ENCODE results near the gene MLH1. TPM values are rescaled to one million over a fixed set of nuclear protein-coding genes. Genes with fewer than 3 reads are reported as not detected.

Gene MLH1
- total RNA-seq, 1 experiment from 2014 or later = 28.5 TPM

DNA sequence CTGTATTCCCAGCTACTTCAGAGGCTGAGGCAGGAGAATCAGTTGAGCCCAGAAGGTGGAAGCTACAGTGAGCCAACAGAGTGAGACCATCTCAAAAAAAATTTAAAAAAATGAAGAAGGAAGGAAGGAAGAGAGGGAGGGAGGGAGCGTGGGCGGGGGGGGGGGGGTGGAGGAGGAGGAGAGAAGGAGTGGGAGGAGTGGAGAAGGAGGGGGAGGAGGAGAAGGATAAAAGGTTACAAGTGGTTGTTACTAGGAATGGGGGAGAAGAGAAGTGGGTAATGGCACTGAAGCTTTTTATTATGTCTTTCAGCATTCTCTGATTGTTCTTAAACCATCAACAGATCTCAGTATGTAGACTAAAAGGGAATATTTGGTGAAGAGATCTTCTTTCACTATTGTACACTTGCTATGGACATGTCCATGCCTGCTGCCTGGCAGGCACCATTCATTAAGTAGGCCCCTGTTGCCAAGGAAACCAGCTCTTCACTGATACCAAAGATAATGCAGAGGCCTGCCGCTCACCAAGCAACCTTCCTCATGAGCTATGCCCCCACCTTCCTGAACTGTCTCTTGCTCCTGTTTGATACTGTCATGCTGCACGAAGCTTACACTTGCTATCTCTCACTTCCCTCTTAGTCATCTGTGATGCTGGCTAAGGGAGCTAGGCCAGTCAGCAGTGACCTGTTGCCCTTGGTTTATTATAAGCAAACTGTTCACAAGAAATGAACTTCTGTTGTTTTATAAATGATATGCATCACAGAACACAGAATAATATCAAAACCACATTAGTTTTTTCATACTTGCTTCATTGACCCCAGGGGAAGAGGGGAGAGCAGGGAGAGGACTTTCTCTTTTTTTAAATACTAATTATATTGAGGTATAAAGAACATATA, 23.5 kb upstream of the MLH1 start:
- ATAC-seq = no peak

DNA sequence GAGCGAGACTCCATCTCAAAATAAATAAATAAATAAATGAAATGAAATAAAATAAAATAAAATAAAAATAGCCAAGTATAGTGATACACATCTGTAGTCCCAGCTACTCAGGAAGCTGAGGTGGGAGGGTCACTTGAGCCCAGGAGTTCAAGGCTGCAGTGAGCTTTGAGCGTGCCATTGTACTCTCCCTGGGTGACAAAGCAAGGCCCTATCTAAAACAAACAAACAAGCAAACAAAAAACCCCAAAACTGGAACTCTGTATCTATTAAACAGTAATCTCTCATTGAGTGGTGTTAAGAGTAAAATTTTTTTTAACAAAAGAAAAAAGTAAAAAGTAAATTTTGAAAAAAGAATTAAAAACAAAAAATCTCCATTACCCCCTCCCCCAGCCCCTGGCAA, 21.2 kb upstream of the MLH1 start:
- Histone ChIP-seq H3K4me1 (ENCODE audit: control insufficient read depth, insufficient read depth, low read length) (no peaks in the 10 kb centered on the region), H3K4me3 (ENCODE audit: low read depth in 2 of 2, low read length in 2 of 2) (no peak overlapping the region), H3K9me3 (ENCODE audit: control insufficient read depth, insufficient read depth, low read depth, low read length) (no peaks in the 10 kb centered on the region), H3K36me3 (ENCODE audit: control insufficient read depth, insufficient read depth, low read length) (no peaks in the 10 kb centered on the region), H3K27ac (ENCODE audit: low read length) (no peak overlapping the region), H3K27me3 (ENCODE audit: control insufficient read depth, insufficient read depth, low read length) (no peaks in the 10 kb centered on the region)
- BruUV-seq (replicated peaks) = no TSS peak
- in situ Hi-C loops (cut with HindIII; ENCODE audit: low pct_unique_long_range_greater_than_20kb, low sequenced_read_pairs) = no loop called here
- CTCF ChIA-PET = no interaction called here
- DNase-seq (ENCODE audit: low read depth, low spot score) (no peak), ATAC-seq (no peak)
- intact Hi-C loops (cut with micrococcal nuclease; ENCODE audit: unreplicated experiment) = no loop called here
- POLR2A ChIA-PET = no interaction called here
- TF ChIP-seq SIN3A (IDR thresholded peaks at IDR 0.05; ENCODE audit: borderline replicate concordance, insufficient read depth, low read depth, low read length) = no peak
- TF ChIP-seq, protein P1, sequence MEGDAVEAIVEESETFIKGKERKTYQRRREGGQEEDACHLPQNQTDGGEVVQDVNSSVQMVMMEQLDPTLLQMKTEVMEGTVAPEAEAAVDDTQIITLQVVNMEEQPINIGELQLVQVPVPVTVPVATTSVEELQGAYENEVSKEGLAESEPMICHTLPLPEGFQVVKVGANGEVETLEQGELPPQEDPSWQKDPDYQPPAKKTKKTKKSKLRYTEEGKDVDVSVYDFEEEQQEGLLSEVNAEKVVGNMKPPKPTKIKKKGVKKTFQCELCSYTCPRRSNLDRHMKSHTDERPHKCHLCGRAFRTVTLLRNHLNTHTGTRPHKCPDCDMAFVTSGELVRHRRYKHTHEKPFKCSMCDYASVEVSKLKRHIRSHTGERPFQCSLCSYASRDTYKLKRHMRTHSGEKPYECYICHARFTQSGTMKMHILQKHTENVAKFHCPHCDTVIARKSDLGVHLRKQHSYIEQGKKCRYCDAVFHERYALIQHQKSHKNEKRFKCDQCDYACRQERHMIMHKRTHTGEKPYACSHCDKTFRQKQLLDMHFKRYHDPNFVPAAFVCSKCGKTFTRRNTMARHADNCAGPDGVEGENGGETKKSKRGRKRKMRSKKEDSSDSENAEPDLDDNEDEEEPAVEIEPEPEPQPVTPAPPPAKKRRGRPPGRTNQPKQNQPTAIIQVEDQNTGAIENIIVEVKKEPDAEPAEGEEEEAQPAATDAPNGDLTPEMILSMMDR (IDR thresholded peaks at IDR 0.05) = no peak
- no peak for TF ChIP-seq REST (IDR thresholded peaks at IDR 0.05; ENCODE audit: insufficient read depth in 1 of 2, low read depth in 2 of 2, low read length in 1 of 2)
- TF ChIP-seq TCF7L2 (IDR thresholded peaks at IDR 0.05; ENCODE audit: low read depth, low read length) = no peak
- TF ChIP-seq POLR2AphosphoS5 (IDR thresholded peaks at IDR 0.05; ENCODE audit: low read depth, low read length) = no peak

More for the DNA sequence above, 23.5 kb upstream of the MLH1 start:
- BruUV-seq (replicated peaks) = no TSS peak
- H3K9me3 ChIP-seq (ENCODE audit: control insufficient read depth, insufficient read depth, low read depth, low read length) = no peaks in the 10 kb centered on the region
- intact Hi-C loops (cut with micrococcal nuclease; ENCODE audit: unreplicated experiment) (no loop called here), in situ Hi-C loops (cut with HindIII; ENCODE audit: low pct_unique_long_range_greater_than_20kb, low sequenced_read_pairs) (no loop called here)
- CTCF ChIA-PET = interaction anchor here (0.8 kb wide), 1 partner anchor 12 kb away, joined by 6 read pairs; no protein-coding TSS in a partner anchor
- no peaks in the 10 kb centered on the region for H3K36me3 ChIP-seq (ENCODE audit: control insufficient read depth, insufficient read depth, low read length)
- no peak overlapping the region for H3K27ac ChIP-seq (ENCODE audit: low read length)
- TF ChIP-seq POLR2AphosphoS5 (IDR thresholded peaks at IDR 0.05; ENCODE audit: low read depth, low read length) (no peak), SIN3A (IDR thresholded peaks at IDR 0.05; ENCODE audit: borderline replicate concordance, insufficient read depth, low read depth, low read length) (no peak), REST (IDR thresholded peaks at IDR 0.05; ENCODE audit: insufficient read depth in 1 of 2, low read depth in 2 of 2, low read length in 1 of 2) (no peak), TCF7L2 (IDR thresholded peaks at IDR 0.05; ENCODE audit: low read depth, low read length) (no peak)
- TF ChIP-seq, protein P1 (IDR thresholded peaks at IDR 0.05) = no peak
- POLR2A ChIA-PET = no interaction called here
- no peaks in the 10 kb centered on the region for H3K27me3 ChIP-seq (ENCODE audit: control insufficient read depth, insufficient read depth, low read length)
- DNase-seq (ENCODE audit: low read depth, low spot score) = no peak
- no peak overlapping the region for H3K4me3 ChIP-seq (ENCODE audit: low read depth in 2 of 2, low read length in 2 of 2)
- H3K4me1 ChIP-seq (ENCODE audit: control insufficient read depth, insufficient read depth, low read length) = no peaks in the 10 kb centered on the region
